Gastrocnemius medialis (tissue), 4 donors: ENCODE results near the gene TANC1.

Source experiments
- POLR2A ChIP-seq, 2 donors: fragments of 450-650 bp; IDR thresholded peaks; one replicate each; pipeline ENCODE4 v1.6.1; 2017; ENCODE audit warnings: antibody characterized with exemption in 2 of 2, mild to moderate bottlenecking in 2 of 2, moderate library complexity in 2 of 2
- TF ChIP-seq, protein P1 (sequence below), 5 experiments: fragments of 450-650 bp in 3 of 5; fragments of 200-600 bp in 2 of 5; sonication (generic) in 2 of 5; IDR thresholded peaks in 4 of 5; conservative IDR thresholded peaks in 1 of 5; 1 replicate in 4 of 5; 2 replicates in 1 of 5; pipeline ENCODE4 v1.5.1; 2016 to 2019; ENCODE audit warnings: antibody characterized with exemption in 5 of 5, mild to moderate bottlenecking in 3 of 5, moderate library complexity in 3 of 5

DNA sequence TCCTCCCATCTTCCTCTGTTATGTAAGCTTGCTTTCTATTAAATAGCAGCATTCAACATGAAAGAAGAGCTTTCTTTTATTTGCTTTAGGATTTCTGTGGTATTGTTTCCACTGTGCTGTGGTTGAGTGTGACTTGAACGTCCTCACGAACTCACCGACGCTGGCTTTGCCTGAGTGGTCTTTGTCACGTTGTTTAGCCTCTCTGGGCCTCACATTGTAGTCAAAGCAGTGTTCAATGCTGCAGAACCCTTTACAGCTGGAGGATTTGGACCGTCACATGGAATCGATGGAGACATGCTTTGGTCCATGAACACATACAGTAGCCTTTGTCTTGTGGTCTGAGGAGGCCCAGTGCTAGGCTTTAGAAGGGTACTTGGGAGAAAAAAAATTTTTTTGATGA, 66.3 kb downstream of the TANC1 start:
- TF ChIP-seq, protein P1, sequence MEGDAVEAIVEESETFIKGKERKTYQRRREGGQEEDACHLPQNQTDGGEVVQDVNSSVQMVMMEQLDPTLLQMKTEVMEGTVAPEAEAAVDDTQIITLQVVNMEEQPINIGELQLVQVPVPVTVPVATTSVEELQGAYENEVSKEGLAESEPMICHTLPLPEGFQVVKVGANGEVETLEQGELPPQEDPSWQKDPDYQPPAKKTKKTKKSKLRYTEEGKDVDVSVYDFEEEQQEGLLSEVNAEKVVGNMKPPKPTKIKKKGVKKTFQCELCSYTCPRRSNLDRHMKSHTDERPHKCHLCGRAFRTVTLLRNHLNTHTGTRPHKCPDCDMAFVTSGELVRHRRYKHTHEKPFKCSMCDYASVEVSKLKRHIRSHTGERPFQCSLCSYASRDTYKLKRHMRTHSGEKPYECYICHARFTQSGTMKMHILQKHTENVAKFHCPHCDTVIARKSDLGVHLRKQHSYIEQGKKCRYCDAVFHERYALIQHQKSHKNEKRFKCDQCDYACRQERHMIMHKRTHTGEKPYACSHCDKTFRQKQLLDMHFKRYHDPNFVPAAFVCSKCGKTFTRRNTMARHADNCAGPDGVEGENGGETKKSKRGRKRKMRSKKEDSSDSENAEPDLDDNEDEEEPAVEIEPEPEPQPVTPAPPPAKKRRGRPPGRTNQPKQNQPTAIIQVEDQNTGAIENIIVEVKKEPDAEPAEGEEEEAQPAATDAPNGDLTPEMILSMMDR (IDR thresholded peaks at IDR 0.05 in 4 of 5, conservative IDR thresholded peaks at IDR 0.05 in 1 of 5) = no peak
- TF ChIP-seq POLR2A (IDR thresholded peaks at IDR 0.05) = no peak
